GM12878 (cell line): ENCODE data around the gene RNASE9. TPM values are rescaled to one million over a fixed set of nuclear protein-coding genes. Genes with fewer than 3 reads are reported as not detected.
A peak's percentile ranks its signal among the peaks of the same experiment; 100 is the strongest.

ENCODE experiments used
- ATAC-seq: fragments of 200-7000 bp; cut with Tn5 transposase; 3 replicates; pipeline ENCODE4 v1.9.1; 2020; ENCODE audit warnings: mild to moderate bottlenecking, moderate library complexity
- BruUV-seq: library from RNA; stranded (reverse); fragments of 400-500 nt; replicated peaks from 2 replicates; lab custom pipeline; 2021; lab: Mats Ljungman, UMichigan
- CTCF ChIA-PET: fragments of 300-600 bp; sonication (Branson Sonifier 250); formaldehyde crosslinking; extraction: SDS; loops from one replicate; lab custom pipeline; 2021; ENCODE audit warnings: inconsistent platforms; lab: Yijun Ruan, JAX
- POLR2A ChIA-PET: fragments of 350-600 bp; formaldehyde crosslinking; extraction: SDS; loops from one replicate; lab custom pipeline; 2021; ENCODE audit warnings: inconsistent platforms; lab: Charles Lee
- RAD21 ChIA-PET: fragments of 300-600 bp; sonication (Branson Sonifier 250); formaldehyde crosslinking; loops from one replicate; lab custom pipeline; 2023; ENCODE audit warnings: antibody characterized with exemption; ENCODE audit not compliant: unreplicated experiment; lab: Charles Lee
- SMC1A ChIA-PET: fragments of 300-600 bp; sonication (Branson Sonifier 250); formaldehyde crosslinking; loops from one replicate; lab custom pipeline; 2023; ENCODE audit not compliant: unreplicated experiment, uncharacterized antibody; lab: Charles Lee
- DNase-seq: peaks from one replicate; pipeline ENCODE4 v3.0.0-alpha.2; 2011; ENCODE audit warnings: low read depth, low spot score
- FAIRE-seq: peaks from 3 replicates; lab custom pipeline; 2011; peaks lifted over from hg19 to GRCh38; lab: Jason Lieb, UNC
- H2AFZ ChIP-seq: 2 replicates; pipeline ENCODE4 v1.6.0; 2011; ENCODE audit warnings: low read depth, low read length, control low read depth; ENCODE audit not compliant: control insufficient read depth
- H3K27ac ChIP-seq: 2 replicates; pipeline ENCODE4 v1.5.1; 2011; ENCODE audit warnings: control low read depth; ENCODE audit not compliant: control insufficient read depth, insufficient read depth
- H3K27me3 ChIP-seq, 2 experiments: replicated peaks in 1 of 2; 2 replicates each; pipeline versions ENCODE4 v1.6.0 to v1.6.1; 2011; ENCODE audit warnings: low read length in 1 of 2; ENCODE audit not compliant: control insufficient read depth in 2 of 2, insufficient read depth in 2 of 2
- H3K36me3 ChIP-seq, 2 experiments: 2 replicates each; pipeline ENCODE4 v1.5.1; 2011; ENCODE audit warnings: low read length in 1 of 2; ENCODE audit not compliant: control insufficient read depth in 2 of 2, insufficient read depth in 2 of 2
- H3K4me1 ChIP-seq: 2 replicates; pipeline ENCODE4 v1.6.1; 2011; ENCODE audit warnings: mild to moderate bottlenecking, low read length, moderate library complexity, mixed read lengths; ENCODE audit not compliant: control insufficient read depth, insufficient read depth
- H3K4me2 ChIP-seq: 2 replicates; pipeline ENCODE4 v1.6.0; 2011; ENCODE audit warnings: control low read depth; ENCODE audit not compliant: control insufficient read depth, insufficient read depth
- H3K4me3 ChIP-seq: fragments of 200-600 bp; sonication (generic); 2 replicates; pipeline ENCODE4 v1.5.1; 2016
- H3K79me2 ChIP-seq: 2 replicates; pipeline ENCODE4 v1.6.0; 2011; ENCODE audit warnings: low read length; ENCODE audit not compliant: control insufficient read depth, insufficient read depth
- H3K9ac ChIP-seq: 2 replicates; pipeline ENCODE4 v1.8.0; 2011; ENCODE audit warnings: low read length, control low read depth, mixed read lengths; ENCODE audit not compliant: control insufficient read depth, insufficient read depth
- H3K9me3 ChIP-seq: replicated peaks from 3 replicates; pipeline ENCODE4 v1.5.1; 2011; ENCODE audit warnings: mild to moderate bottlenecking, low read length; ENCODE audit not compliant: control insufficient read depth, insufficient read depth
- H4K20me1 ChIP-seq: 2 replicates; pipeline ENCODE4 v1.6.0; 2011; ENCODE audit not compliant: control insufficient read depth, insufficient read depth
- ATF2 ChIP-seq: IDR thresholded peaks from 2 replicates; pipeline ENCODE4 v1.6.1; 2012; ENCODE audit warnings: low read length, inconsistent platforms
- BACH1 ChIP-seq: fragments of 450-650 bp; IDR thresholded peaks from 2 replicates; pipeline ENCODE4 v1.6.1; 2017; ENCODE audit warnings: mild to moderate bottlenecking, borderline replicate concordance
- BCLAF1 ChIP-seq: fragments of 450-650 bp; IDR thresholded peaks from 2 replicates; pipeline ENCODE4 v1.6.1; 2017; ENCODE audit warnings: antibody characterized with exemption, mild to moderate bottlenecking, moderate library complexity
- CHD4 ChIP-seq: fragments of 200-600 bp; sonication (generic); IDR thresholded peaks from 2 replicates; pipeline ENCODE4 v1.6.1; 2016; ENCODE audit warnings: mild to moderate bottlenecking
- ETV6 ChIP-seq, 2 experiments: fragments of 450-650 bp in 1 of 2; IDR thresholded peaks in 1 of 2; conservative IDR thresholded peaks in 1 of 2; 2 replicates each; pipeline ENCODE4 v1.6.1; 2014; ENCODE audit warnings: antibody characterized with exemption in 1 of 2, borderline replicate concordance in 1 of 2, low read depth in 1 of 2, mild to moderate bottlenecking in 1 of 2, moderate library complexity in 1 of 2
- IKZF1 ChIP-seq: fragments of 450-650 bp; conservative IDR thresholded peaks from 2 replicates; pipeline ENCODE4 v1.6.1; 2017; ENCODE audit warnings: antibody characterized with exemption, mild to moderate bottlenecking
- IRF3 ChIP-seq: fragments of 450-650 bp; IDR thresholded peaks from 2 replicates; pipeline ENCODE4 v1.6.1; 2014; ENCODE audit warnings: mild to moderate bottlenecking
- SREBF1 ChIP-seq: IDR thresholded peaks from 2 replicates; pipeline ENCODE4 v1.6.1; 2012; ENCODE audit warnings: mild to moderate bottlenecking, low read length
- YY1 ChIP-seq: IDR thresholded peaks from 2 replicates; pipeline ENCODE4 v1.6.1; 2011; ENCODE audit warnings: low read depth, mild to moderate bottlenecking, low read length
- ZBTB40 ChIP-seq: fragments of 450-650 bp; IDR thresholded peaks from 2 replicates; pipeline ENCODE4 v1.6.1; 2016; ENCODE audit warnings: mild to moderate bottlenecking, moderate library complexity, borderline replicate concordance
- WGBS: methylation state at CpG from one replicate; pipeline ENCODE4 v1.1.6; 2016; ENCODE audit warnings: low lambda C conversion rate; ENCODE audit not compliant: insufficient replicate concordance, insufficient coverage; ENCODE audit errors: missing lambda C conversion rate; 5-methylcytosine and 5-hydroxymethylcytosine counted together
- in situ Hi-C: fragments of 300-500 bp; cut with MboI; formaldehyde crosslinking; loops from 9 replicates; pipeline ENCODE4 v1.14.3; 2018; ENCODE audit warnings: mixed read lengths
- intact Hi-C: fragments of 100-400 bp; cut with micrococcal nuclease; formaldehyde crosslinking; loops from one replicate; pipeline ENCODE4 v1.14.2; 2022; ENCODE audit not compliant: unreplicated experiment
- polyA plus RNA-seq, 11 experiments: library from polyadenylated mRNA; depleted of rRNA in 4 of 11; unstranded in 6 of 11; stranded (reverse) in 5 of 11; fragments of >200 nt; fragmentation: Nextera tagmentation in 4 of 11; fragmentation: Illumina TruSeq in 1 of 11; extraction: Ambion mirVana in 4 of 11; extraction: Trizol in 1 of 11; gene quantifications; 1 replicate in 1 of 11; 2 replicates in 10 of 11; pipeline versions ENCODE4 v1.2.1 to v1.2.3, GENCODE V29; 2011 to 2016; ENCODE audit warnings: inconsistent platforms in 2 of 11, missing spikeins in 2 of 11, low read depth in 1 of 11
- total RNA-seq, 4 experiments: library from RNA; depleted of rRNA in 3 of 4; stranded (reverse); fragments of >200 nt in 3 of 4; fragmentation: Illumina TruSeq in 1 of 4; extraction: Trizol in 1 of 4; gene quantifications; 2 replicates each; pipeline versions ENCODE4 v1.2.1 to v1.2.3, GENCODE V29; 2013 to 2021

The RNASE9 gene
- total and polyA plus RNA-seq, 10 of the 15 experiments (the other 5 are each of a cell fraction or from before 2014, with no cell fraction given): not detected

GRCh38 chr14:20539906-20540305 is 20.9 kb downstream of the RNASE9 start (continued):
- no peak for TF ChIP-seq BCLAF1

- no peak overlapping the region; the same call in 1 of the 2 replicates for H2AFZ ChIP-seq
- POLR2A ChIA-PET: no interaction called here
- H3K27me3 ChIP-seq: no peaks in the 10 kb centered on the region
- no peak overlapping the region for H3K9ac ChIP-seq
- no peak overlapping the region for H3K4me3 ChIP-seq
- no peak overlapping the region for H3K4me2 ChIP-seq
- ATAC-seq (peak; percentile 98), FAIRE-seq (peak; percentile 73), DNase-seq (peak; percentile 21)
- no peaks in the 10 kb centered on the region for H3K79me2 ChIP-seq
- WGBS: 0% methylated on average over 8 of the region's 8 CpGs
- BruUV-seq: no TSS peak
- in situ Hi-C loops: loop anchor here (5.0 kb wide), 1 partner anchor 161 kb away; no protein-coding TSS in a partner anchor
- SMC1A ChIA-PET: interaction anchor here (1.2 to 2.4 kb wide), 8 partner anchors 45 to 201 kb away, joined by 3 to 17 read pairs (median 6); partner anchors contain the start of genes APEX1 and TEP1
- no peaks in the 10 kb centered on the region for H3K9me3 ChIP-seq
- RAD21 ChIA-PET: interaction anchor here (0.7 to 1.5 kb wide), 9 partner anchors 43 to 203 kb away, joined by 3 to 6 read pairs (median 4); partner anchors contain the start of gene PARP2
- CTCF ChIA-PET: interaction anchor here (0.6 to 3.3 kb wide), 25 partner anchors 9 to 323 kb away, joined by 3 to 25 read pairs (median 4); no protein-coding TSS in a partner anchor
- no peak overlapping the region for H3K27ac ChIP-seq
- intact Hi-C loops: loop anchor here (1.0 to 5.0 kb wide), 5 partner anchors 39 to 204 kb away; no protein-coding TSS in a partner anchor
- H4K20me1 ChIP-seq: no peaks in the 10 kb centered on the region
- H3K4me1 ChIP-seq: no peaks in the 10 kb centered on the region
- H3K36me3 ChIP-seq: no peaks in the 10 kb centered on the region
- no peak for TF ChIP-seq IKZF1
- no peak for TF ChIP-seq ATF2
- no peak for TF ChIP-seq ZBTB40
- TF ChIP-seq SREBF1: no peak
- TF ChIP-seq BACH1: no peak
- TF ChIP-seq CHD4: no peak
- TF ChIP-seq IRF3: no peak
- TF ChIP-seq ETV6 (conservative IDR thresholded peaks at IDR 0.05 in 1 of 2, IDR thresholded peaks at IDR 0.05 in 1 of 2; ENCODE audit: borderline replicate concordance in 1 of 2, low read depth in 1 of 2): 0 out of 4 replicates have a peak, but pooled peaks of 1 of the 2 experiments have one; percentile 49
- TF ChIP-seq YY1: peak; percentile 61; the same call in 1 of the 2 replicates
These were observed 29.9 kb downstream of the RNASE9 start for GRCh38 chr14:20530771-20531571.
